Small intestine (tissue), 7 donors: Measurements from ENCODE around the gene SLC49A4. TPM values are rescaled to one million over a fixed set of nuclear protein-coding genes. Genes with fewer than 3 reads are reported as not detected.

Experiments used
- DNase-seq, 2 donors: peaks; one replicate each; pipeline versions ENCODE4 v3.0.0 to v3.0.0-alpha.2; 2013
- FAIRE-seq: peaks from 2 replicates; lab custom pipeline; 2012; peaks lifted over from hg19 to GRCh38; lab: Jason Lieb, UNC
- H3K27ac ChIP-seq, 3 donors: one replicate each; pipeline ENCODE4 v1.5.1; 2013; ENCODE audit warnings: low read length in 2 of 3, mild to moderate bottlenecking in 2 of 3, control low read depth in 1 of 3, inconsistent platforms in 1 of 3, low read depth in 1 of 3, moderate library complexity in 1 of 3
- H3K27me3 ChIP-seq, 3 donors: one replicate each; pipeline ENCODE4 v1.6.1; 2013; ENCODE audit warnings: low read length in 3 of 3, inconsistent platforms in 1 of 3; ENCODE audit not compliant: control insufficient read depth in 3 of 3, insufficient read depth in 3 of 3
- H3K36me3 ChIP-seq, 3 donors: one replicate each; pipeline ENCODE4 v1.6.1; 2013; ENCODE audit warnings: low read length in 3 of 3, inconsistent platforms in 1 of 3, low read depth in 1 of 3, mild to moderate bottlenecking in 1 of 3, moderate library complexity in 1 of 3; ENCODE audit not compliant: control insufficient read depth in 3 of 3, insufficient read depth in 2 of 3
- H3K4me1 ChIP-seq, 3 donors: one replicate each; pipeline ENCODE4 v1.6.1; 2013; ENCODE audit warnings: low read length in 2 of 3, inconsistent platforms in 1 of 3, low read depth in 1 of 3, mild to moderate bottlenecking in 1 of 3, moderate library complexity in 1 of 3; ENCODE audit not compliant: control insufficient read depth in 3 of 3, insufficient read depth in 2 of 3
- H3K4me3 ChIP-seq, 3 donors: one replicate each; pipeline ENCODE4 v1.5.1; 2013; ENCODE audit warnings: low read length in 3 of 3, control low read depth in 1 of 3, inconsistent platforms in 1 of 3, low read depth in 1 of 3, mild to moderate bottlenecking in 1 of 3, moderate library complexity in 1 of 3
- H3K9me3 ChIP-seq, 2 donors: one replicate each; pipeline ENCODE4 v1.6.1; 2013; ENCODE audit warnings: low read depth in 1 of 2, low read length in 1 of 2; ENCODE audit not compliant: control insufficient read depth in 2 of 2, insufficient read depth in 1 of 2
- WGBS, 3 donors: extraction: QIAGEN DNeasy Blood & Tissue Kit; methylation state at CpG; one replicate each; pipeline ENCODE4 v1.1.7; 2013; 5-methylcytosine and 5-hydroxymethylcytosine counted together
- polyA plus RNA-seq, 4 donors: library from polyadenylated mRNA; stranded (reverse) in 3 of 4; unstranded in 1 of 4; fragments of 200-250 nt in 3 of 4; fragments of 120-200 nt in 1 of 4; gene quantifications; one replicate each; pipeline versions ENCODE4 v1.2.1 to v1.2.3, GENCODE V29; 2013
- donor health status: healthy with polysubstance abuse.
- donor health status: control.
- donor health status: control.
- donor health status: Bipolar disorder and iron deficiency.
- donor health status: healthy.

Gene SLC49A4
- polyA plus RNA-seq, 4 donors: 1.8 to 27.5 (median 3.4) TPM

- Histone ChIP-seq H3K27ac (no peak overlapping the region), H3K4me3 (no peak overlapping the region), H3K9me3 (no peaks in the 10 kb centered on the region), H3K36me3 (peaks cover 0 to 6% (median 0%) of the 10 kb centered on the region in 3 donors), H3K27me3 (no peaks in the 10 kb centered on the region), H3K4me1 (peaks cover 0 to 11% (median 0%) of the 10 kb centered on the region in 3 donors)
- DNase-seq (no peak), FAIRE-seq (no peak)
Observed at GRCh38 chr3:122875547-122876127, 80.8 kb downstream of the SLC49A4 start.

DNA sequence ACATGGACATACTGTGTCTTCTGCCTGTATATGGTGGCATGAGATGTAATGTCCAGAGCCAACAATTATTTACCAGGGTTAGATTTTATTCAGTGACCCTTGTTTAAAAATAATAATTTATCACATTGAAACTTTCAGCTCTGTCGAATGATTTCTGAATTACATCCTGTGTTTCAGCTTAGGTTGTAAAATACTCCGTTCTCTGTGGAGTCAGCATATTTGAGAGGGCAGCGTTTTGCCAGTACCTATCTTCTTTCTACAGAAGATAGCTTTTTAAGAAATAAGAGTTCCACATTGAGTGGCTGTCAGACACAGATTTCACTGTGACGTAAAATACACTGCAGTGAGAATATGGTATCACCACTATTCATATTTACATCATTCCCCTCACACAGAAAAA, 85.3 kb downstream of the SLC49A4 start:
- Histone ChIP-seq H3K4me3 (no peak overlapping the region), H3K27ac (peak overlapping the region in 1 of 3 donors; percentile 83), H3K9me3 (no peaks in the 10 kb centered on the region), H3K27me3 (no peaks in the 10 kb centered on the region), H3K4me1 (peaks cover 0 to 17% (median 0%) of the 10 kb centered on the region in 3 donors), H3K36me3 (peaks cover 0 to 4% (median 3%) of the 10 kb centered on the region in 3 donors)
- DNase-seq: no peak
- FAIRE-seq: no peak
- WGBS, 3 donors: 55 to 80% (median 55%) methylated on average over 4 of the region's 4 CpGs

DNA sequence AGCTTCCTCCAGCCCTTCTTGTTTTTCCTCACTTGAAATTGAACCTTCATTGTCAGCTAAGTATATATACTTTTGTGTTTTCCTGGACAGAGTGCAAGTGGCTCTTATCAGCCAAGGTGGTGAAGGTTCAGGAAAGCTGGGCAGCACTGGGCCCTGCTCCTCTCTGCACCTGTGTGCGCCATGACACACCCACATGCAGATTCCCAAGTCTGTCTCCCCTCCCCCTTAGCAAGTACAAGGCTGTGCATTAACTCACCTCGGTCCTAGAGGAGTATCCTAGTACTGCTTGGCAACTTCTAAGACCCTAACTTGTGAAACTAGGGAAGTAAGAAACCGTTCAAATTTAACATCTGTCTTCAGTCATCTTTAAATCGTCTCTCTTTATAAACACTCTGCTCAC, 85.8 kb downstream of the SLC49A4 start:
- Histone ChIP-seq H3K36me3 (peaks cover 0 to 4% (median 0%) of the 10 kb centered on the region in 3 donors), H3K4me3 (no peak overlapping the region), H3K9me3 (no peaks in the 10 kb centered on the region), H3K27me3 (no peaks in the 10 kb centered on the region), H3K27ac (peak overlapping the region in 1 of 3 donors; percentile 83), H3K4me1 (peaks cover 0 to 17% (median 0%) of the 10 kb centered on the region in 3 donors)
- 25 to 53% (median 32%) methylated on average over 4 of the region's 4 CpGs for WGBS, 3 donors
- DNase-seq (peak; percentile 88 to 90), FAIRE-seq (no peak)

DNA sequence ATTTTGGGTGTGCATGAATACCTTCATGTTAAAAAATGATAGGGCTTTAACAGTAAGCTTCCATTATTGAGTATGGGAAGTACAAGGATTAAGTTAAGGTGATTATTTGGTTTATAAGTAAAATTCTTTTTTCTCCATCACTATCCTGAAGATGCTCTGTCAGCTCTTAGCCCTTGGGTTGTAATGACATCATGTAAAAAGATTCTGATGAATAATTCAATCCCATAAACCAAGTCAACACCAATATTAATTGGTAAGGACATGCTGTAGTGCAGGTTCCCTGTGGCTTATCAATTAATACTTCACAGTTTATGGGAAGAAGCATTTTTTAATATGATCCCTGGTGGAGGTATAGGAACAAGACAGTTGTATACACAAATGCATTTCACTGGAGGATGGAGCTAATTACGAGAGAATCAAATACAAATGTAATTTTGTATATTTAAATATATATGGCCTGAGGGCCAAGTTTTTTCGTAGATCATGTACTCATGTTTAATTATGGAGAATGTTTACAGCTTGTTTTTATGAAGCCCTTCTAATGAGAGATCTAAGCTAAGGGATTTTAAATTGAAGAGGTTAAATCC, 87.6 kb downstream of the SLC49A4 start:
- H3K36me3 ChIP-seq: peaks cover 0 to 4% (median 0%) of the 10 kb centered on the region in 3 donors
- no peak overlapping the region for H3K27ac ChIP-seq
- H3K4me1 ChIP-seq: peaks cover 0 to 17% (median 0%) of the 10 kb centered on the region in 3 donors
- no peak overlapping the region for H3K4me3 ChIP-seq
- DNase-seq (no peak), FAIRE-seq (peak; percentile 10)
- H3K9me3 ChIP-seq: no peaks in the 10 kb centered on the region
- WGBS, 3 donors: 91 to 98% (median 95%) methylated on average over 2 of the region's 2 CpGs
- no peaks in the 10 kb centered on the region for H3K27me3 ChIP-seq

- FAIRE-seq: no peak
- 94 to 96% (median 94%) methylated on average over 4 of the region's 4 CpGs for WGBS, 3 donors
- DNase-seq: no peak
- Histone ChIP-seq H3K36me3 (peaks cover 0 to 4% (median 0%) of the 10 kb centered on the region in 3 donors), H3K4me3 (no peak overlapping the region), H3K27me3 (no peaks in the 10 kb centered on the region), H3K9me3 (no peaks in the 10 kb centered on the region), H3K4me1 (peaks cover 0 to 11% (median 0%) of the 10 kb centered on the region in 3 donors), H3K27ac (no peak overlapping the region)
Observed at GRCh38 chr3:122886251-122886650, 91.4 kb downstream of the SLC49A4 start.

- Histone ChIP-seq H3K9me3 (no peaks in the 10 kb centered on the region), H3K27me3 (no peaks in the 10 kb centered on the region), H3K4me1 (peaks cover 0 to 11% (median 0%) of the 10 kb centered on the region in 3 donors), H3K36me3 (no peaks in the 10 kb centered on the region), H3K27ac (no peak overlapping the region), H3K4me3 (no peak overlapping the region)
- DNase-seq (no peak), FAIRE-seq (no peak)
- WGBS, 3 donors: 78 to 96% (median 84%) methylated on average over 4 of the region's 4 CpGs
Observed at GRCh38 chr3:122886946-122887345, 92.1 kb downstream of the SLC49A4 start.

DNA sequence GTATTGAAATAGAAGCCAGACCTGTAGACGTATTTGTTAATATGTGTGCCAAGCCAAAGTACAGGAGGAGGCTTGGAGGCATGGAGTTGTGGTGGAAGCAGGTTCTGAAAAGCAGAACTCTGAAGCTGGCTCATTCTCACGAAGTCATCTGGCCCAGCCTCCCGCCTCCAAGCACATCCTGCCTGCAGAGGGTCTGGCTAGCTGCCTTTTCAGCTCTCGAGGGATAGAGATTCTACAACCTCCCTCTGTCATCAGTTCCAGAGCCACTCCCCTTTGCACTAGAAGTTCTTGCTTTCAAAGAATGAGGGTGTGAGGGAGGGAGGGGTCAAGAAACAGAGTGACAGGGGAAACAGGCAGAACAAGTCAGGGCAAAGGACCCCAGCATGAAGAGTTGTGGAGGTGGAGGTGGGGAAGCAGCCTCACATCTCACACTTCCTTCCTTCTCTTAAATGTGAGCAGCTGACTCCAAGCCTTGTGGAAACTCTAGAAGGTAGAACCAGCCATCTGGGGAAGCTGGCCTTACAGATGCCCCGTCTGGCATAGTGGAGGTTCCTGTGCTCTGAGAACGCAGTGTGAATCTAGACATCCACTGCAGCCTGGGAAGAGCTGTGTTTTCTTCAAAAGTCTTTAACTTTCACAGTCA, 95.3 kb downstream of the SLC49A4 start:
- H3K27ac ChIP-seq: no peak overlapping the region
- DNase-seq (peak in 1 of 2 donors; percentile 54), FAIRE-seq (no peak)
- H3K9me3 ChIP-seq: no peaks in the 10 kb centered on the region
- no peak overlapping the region for H3K4me3 ChIP-seq
- H3K27me3 ChIP-seq: peaks cover 0 to 3% (median 0%) of the 10 kb centered on the region in 3 donors
- 31 to 58% (median 51%) methylated on average over 6 of the region's 6 CpGs for WGBS, 3 donors
- H3K4me1 ChIP-seq: peaks cover 0 to 21% (median 0%) of the 10 kb centered on the region in 3 donors
- no peaks in the 10 kb centered on the region for H3K36me3 ChIP-seq

DNA sequence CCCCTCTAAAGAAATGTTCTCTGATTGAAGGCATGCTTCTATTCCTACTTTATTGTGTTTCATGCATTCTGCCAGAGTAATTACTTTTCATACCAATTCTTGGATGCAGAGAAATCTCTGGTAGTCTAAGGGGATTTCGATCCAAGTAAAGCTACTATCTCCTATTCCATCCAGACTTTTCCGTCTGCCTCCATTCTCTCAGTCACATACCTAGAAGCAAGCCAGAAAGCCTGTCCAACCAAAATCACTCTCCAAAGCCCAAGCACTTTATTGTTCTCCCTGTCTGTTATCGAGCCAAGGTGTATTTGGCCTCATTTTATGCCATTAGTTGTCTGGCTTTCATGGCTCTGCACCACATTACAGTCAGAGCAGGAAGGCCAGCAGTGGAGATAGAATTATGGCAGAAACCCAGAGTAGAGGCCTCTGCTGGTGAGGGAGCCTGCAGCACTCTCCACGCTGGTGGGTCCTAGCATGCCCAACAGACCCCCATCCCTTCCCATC, 95.9 kb downstream of the SLC49A4 start:
- no peaks in the 10 kb centered on the region for H3K9me3 ChIP-seq
- WGBS, 3 donors: 85 to 88% (median 87%) methylated on average over 4 of the region's 4 CpGs
- no peaks in the 10 kb centered on the region for H3K36me3 ChIP-seq
- H3K27ac ChIP-seq: no peak overlapping the region
- no peak for FAIRE-seq
- no peak for DNase-seq
- H3K4me1 ChIP-seq: peaks cover 0 to 21% (median 0%) of the 10 kb centered on the region in 3 donors
- H3K27me3 ChIP-seq: peaks cover 0 to 3% (median 0%) of the 10 kb centered on the region in 3 donors
- no peak overlapping the region for H3K4me3 ChIP-seq
